Kidney epithelial cell (primary cell): Measurements from ENCODE around the gene CBX5. TPM values are rescaled to one million over a fixed set of nuclear protein-coding genes. Genes with fewer than 3 reads are reported as not detected.

ENCODE experiments used
- DNase-seq: peaks from one replicate; pipeline ENCODE4 v3.0.0-alpha.2; 2010; ENCODE audit warnings: low read depth
- H3K27me3 ChIP-seq: 2 replicates; pipeline ENCODE4 v1.6.0; 2011; ENCODE audit warnings: low read length; ENCODE audit not compliant: control insufficient read depth, insufficient read depth
- H3K36me3 ChIP-seq: 2 replicates; pipeline ENCODE4 v1.5.1; 2011; ENCODE audit warnings: low read length; ENCODE audit not compliant: control insufficient read depth, insufficient read depth
- H3K4me3 ChIP-seq: 2 replicates; pipeline ENCODE4 v1.5.1; 2011; ENCODE audit warnings: low read depth, mild to moderate bottlenecking, control low read depth, low read length
- CTCF ChIP-seq: IDR thresholded peaks from 2 replicates; pipeline ENCODE4 v1.5.1; 2011; ENCODE audit warnings: mild to moderate bottlenecking, moderate library complexity, low read length, control low read depth, inconsistent platforms; ENCODE audit not compliant: insufficient read depth, poor library complexity, severe bottlenecking
- total RNA-seq: library from RNA; depleted of rRNA; stranded (reverse); fragments of >200 nt; gene quantifications from 2 replicates; pipeline ENCODE4 v1.2.3, GENCODE V29; 2015

The CBX5 gene
- total RNA-seq, 1 donor from 2014 or later = 63.8 TPM

- DNase-seq = no peak
- Histone ChIP-seq H3K36me3 (no peaks in the 10 kb centered on the region), H3K4me3 (peak overlapping the region; percentile 33), H3K27me3 (peaks cover 4% of the 10 kb centered on the region)
- peak; percentile 86 for TF ChIP-seq CTCF
Observed at GRCh38 chr12:54216797-54217661, 62.9 kb downstream of the CBX5 start.

DNA sequence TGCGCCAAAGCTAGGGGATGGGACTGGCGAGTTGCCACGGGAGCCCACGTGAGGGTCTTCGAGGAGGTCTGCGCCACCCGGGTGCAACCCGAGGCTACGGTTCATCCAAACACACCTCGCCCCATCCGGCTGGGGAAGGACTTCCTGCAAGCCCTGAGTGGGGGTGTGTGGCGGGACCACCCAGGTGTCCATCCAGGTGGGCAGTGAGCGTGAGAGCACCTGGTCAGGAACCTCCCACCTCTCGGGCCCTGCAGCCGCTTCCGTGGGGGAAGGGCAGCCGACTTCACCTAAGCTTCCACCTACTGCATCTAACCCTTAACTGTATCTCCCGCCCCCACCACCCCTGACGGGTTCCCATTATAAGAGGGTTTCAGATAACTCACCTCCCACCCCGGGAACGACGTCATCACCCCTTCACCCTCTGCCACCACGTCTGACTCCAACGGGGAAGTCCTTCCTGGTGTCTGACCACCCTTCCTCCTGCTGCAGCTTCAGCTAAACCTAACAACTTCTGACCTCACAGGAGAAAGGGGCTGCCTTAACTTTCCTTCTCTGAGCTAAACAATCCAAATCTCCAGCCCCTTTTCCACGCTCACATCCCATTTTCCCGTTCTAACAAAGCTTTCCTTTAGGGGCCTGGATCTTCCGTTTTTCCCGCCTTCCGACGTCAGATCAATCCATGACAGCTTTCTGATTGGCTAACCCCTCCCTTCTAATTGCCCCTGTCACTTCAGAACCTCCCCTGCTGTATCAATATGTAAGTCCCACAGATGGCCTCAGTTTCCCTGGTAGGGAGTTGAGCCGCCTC lies 63.7 kb downstream of the CBX5 start:
- no peak for DNase-seq
- Histone ChIP-seq H3K4me3 (no peak overlapping the region), H3K36me3 (no peaks in the 10 kb centered on the region), H3K27me3 (peaks cover 6% of the 10 kb centered on the region)
- TF ChIP-seq CTCF = no peak

- DNase-seq = peak; percentile 63
- TF ChIP-seq CTCF = peak; percentile 100
Observed at GRCh38 chr12:54214553-54215406, 65.1 kb downstream of the CBX5 start.

DNA sequence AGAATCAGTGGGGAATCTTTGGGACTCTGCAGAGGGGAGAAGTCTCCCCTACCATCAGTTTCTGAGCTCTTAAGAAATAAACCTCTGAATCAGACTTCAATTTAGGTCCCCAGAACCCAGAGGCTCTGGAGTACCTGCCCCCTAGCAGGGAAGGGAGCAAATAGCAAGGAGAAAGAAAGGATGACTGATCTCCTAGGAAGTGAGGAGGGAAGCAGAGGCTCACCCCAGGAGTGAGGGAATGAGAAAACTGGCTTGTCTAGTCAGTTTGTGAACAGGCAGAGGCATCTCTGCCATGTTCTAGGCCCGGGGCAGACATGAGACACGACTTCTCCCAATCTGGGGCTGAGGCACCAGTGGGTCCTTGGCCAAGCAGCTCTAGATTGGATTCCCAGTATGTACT lies 66.8 kb downstream of the CBX5 start:
- Histone ChIP-seq H3K4me3 (no peak overlapping the region), H3K36me3 (no peaks in the 10 kb centered on the region), H3K27me3 (peaks cover 9% of the 10 kb centered on the region)
- peak; percentile 6 for TF ChIP-seq CTCF
- no peak for DNase-seq

More at GRCh38 chr12:54214553-54215406, 65.1 kb downstream of the CBX5 start:
- no peaks in the 10 kb centered on the region for H3K36me3 ChIP-seq
- peaks cover 9% of the 10 kb centered on the region for H3K27me3 ChIP-seq
- H3K4me3 ChIP-seq = no peak overlapping the region

GRCh38 chr12:54211920-54212319 lies 68.0 kb downstream of the CBX5 start:
- Histone ChIP-seq H3K4me3 (no peak overlapping the region), H3K27me3 (peaks cover 7% of the 10 kb centered on the region), H3K36me3 (no peaks in the 10 kb centered on the region)
- DNase-seq = no peak
- TF ChIP-seq CTCF = no peak
